HFF-Myc (cell line): ENCODE data around the gene TRMT61A.

ENCODE experiments used
- DNase-seq: peaks from one replicate; pipeline ENCODE4 v3.0.0-alpha.2; 2011; ENCODE audit warnings: low read depth; ENCODE audit errors: extremely low read depth
- H3K4me3 ChIP-seq: replicated peaks from 2 replicates; pipeline ENCODE4 v1.5.1; 2011; ENCODE audit warnings: low read depth, mild to moderate bottlenecking, control low read depth, low read length
- CTCF ChIP-seq: IDR thresholded peaks from 2 replicates; pipeline ENCODE4 v1.5.1; 2012; ENCODE audit warnings: mild to moderate bottlenecking, low read depth, low read length, control low read depth; ENCODE audit errors: missing control alignments

TRMT61A gene

GRCh38 chr14:103532216-103533136 lies 3.5 kb downstream of the TRMT61A start:
- TF ChIP-seq CTCF: no peak
- H3K4me3 ChIP-seq: no peak overlapping the region
- DNase-seq: no peak

- no peak for DNase-seq
- H3K4me3 ChIP-seq: no peak overlapping the region
- no peak for TF ChIP-seq CTCF
These were observed 4.4 kb downstream of the TRMT61A start for GRCh38 chr14:103533137-103533998.

GRCh38 chr14:103533999-103534575 lies 5.1 kb downstream of the TRMT61A start:
- H3K4me3 ChIP-seq: no peak overlapping the region
- TF ChIP-seq CTCF: no peak
- DNase-seq: no peak

- no peak overlapping the region for H3K4me3 ChIP-seq
- no peak for TF ChIP-seq CTCF
- DNase-seq: no peak
These were observed 5.6 kb downstream of the TRMT61A start for GRCh38 chr14:103534576-103535061.

- H3K4me3 ChIP-seq: no peak overlapping the region
- no peak for TF ChIP-seq CTCF
- DNase-seq: no peak
These were observed 6.3 kb downstream of the TRMT61A start for GRCh38 chr14:103535081-103535890.
